ENCODE data around the gene TSSC4. TPM values are rescaled to one million over a fixed set of nuclear protein-coding genes. Genes with fewer than 3 reads are reported as not detected.

The TSSC4 gene
- total and polyA plus RNA-seq, 9 of the 15 experiments (the other 6 are each of a cell fraction or from before 2014, with no cell fraction given) = 0.41 to 54.2 (median 11.0) TPM

- no peak for TF ChIP-seq DACH1 (IDR thresholded peaks at IDR 0.05; ENCODE audit: partially characterized antibody)
- TF ChIP-seq TBL1XR1 (IDR thresholded peaks at IDR 0.05; ENCODE audit: low read length in 2 of 2) = peak in 1 of 2 experiments; percentile 70; a peak in 3 of 4 replicates
- peak; percentile 82 for TF ChIP-seq POU5F1 (IDR thresholded peaks at IDR 0.05; ENCODE audit: borderline replicate concordance, low read depth, low read length, partially characterized antibody)
- TF ChIP-seq MEIS2 (IDR thresholded peaks at IDR 0.05; ENCODE audit: partially characterized antibody) = peak; percentile 90
- no peak for TF ChIP-seq ZNF668 (CRISPR knock-in tag; IDR thresholded peaks at IDR 0.05)
- peak; percentile 92 for TF ChIP-seq POLR2A (conservative IDR thresholded peaks at IDR 0.05)
- peak; percentile 97 for TF ChIP-seq CREM (IDR thresholded peaks at IDR 0.05; ENCODE audit: low read depth)
- no peak for TF ChIP-seq ZNF277 (CRISPR knock-in tag; IDR thresholded peaks at IDR 0.05; ENCODE audit: borderline replicate concordance)
- peak; percentile 90; the same call in 1 of the 2 replicates for TF ChIP-seq FOXP4 (CRISPR knock-in tag; IDR thresholded peaks at IDR 0.05; ENCODE audit: borderline replicate concordance)
- TF ChIP-seq NFE2 (IDR thresholded peaks at IDR 0.05; ENCODE audit: low read depth) = peak; percentile 2; the same call in 1 of the 2 replicates
- TF ChIP-seq GABPA (tag; conservative IDR thresholded peaks at IDR 0.05; ENCODE audit: low read depth) = peak; percentile 100
- no peak for TF ChIP-seq ZFP30 (CRISPR knock-in tag; IDR thresholded peaks at IDR 0.05; ENCODE audit: borderline replicate concordance)
- TF ChIP-seq ZNF561 (CRISPR knock-in tag; conservative IDR thresholded peaks at IDR 0.05) = no peak
- TF ChIP-seq SRSF7 (optimal IDR thresholded peaks at IDR 0.05; ENCODE audit: low read depth, low read length) = no peak
- TF ChIP-seq ARHGAP35 (IDR thresholded peaks at IDR 0.05; ENCODE audit: partially characterized antibody) = no peak
- TF ChIP-seq ZNF407 (IDR thresholded peaks at IDR 0.05; ENCODE audit: low read depth) = no peak
- TF ChIP-seq RFX5 (IDR thresholded peaks at IDR 0.05; ENCODE audit: low read depth, low read length) = no peak
These were observed at the start of gene TSSC4 (continued) for GRCh38 chr11:2400069-2400761.

All from K562 (cell line).